Activated naive CD4-positive, alpha-beta T cell treated with anti-CD3 and anti-CD28 coated beads, Interleukin-2, amount 50 U/mL, for 72 hours (primary cell): Measurements from ENCODE around the gene FBP1. TPM values are rescaled to one million over a fixed set of nuclear protein-coding genes. Genes with fewer than 3 reads are reported as not detected.
A peak's percentile ranks its signal among the peaks of the same experiment; 100 is the strongest.

ENCODE experiments used
- ATAC-seq, 2 donors: fragments of 150-1000 bp; cut with Tn5 transposase; 2 replicates each; pipeline ENCODE4 v1.10.0; 2021; ENCODE audit warnings: mild to moderate bottlenecking in 2 of 2, moderate library complexity in 2 of 2
- DNase-seq, 2 donors: peaks; one replicate each; pipeline ENCODE4 v3.0.0; 2021 to 2022; ENCODE audit warnings: low spot score in 2 of 2
- H3K27ac Mint-ChIP-seq, 2 donors: one replicate each; pipeline ENCODE4 v1.8.0; 2022; ENCODE audit warnings: mild to moderate bottlenecking in 2 of 2, mixed read lengths in 2 of 2
- H3K36me3 Mint-ChIP-seq, 2 donors: one replicate each; pipeline ENCODE4 v1.8.0; 2022; ENCODE audit warnings: mixed read lengths in 2 of 2
- H3K9me3 Mint-ChIP-seq, 2 donors: one replicate each; pipeline ENCODE4 v1.8.0; 2022; ENCODE audit warnings: mixed read lengths in 2 of 2
- total RNA-seq, 2 donors: library from RNA; stranded (reverse); gene quantifications; one replicate each; pipeline ENCODE4 v1.2.3, GENCODE V29; 2022

FBP1 gene
- total RNA-seq, 2 donors from 2014 or later: 0.89 to 1.2 TPM

DNA sequence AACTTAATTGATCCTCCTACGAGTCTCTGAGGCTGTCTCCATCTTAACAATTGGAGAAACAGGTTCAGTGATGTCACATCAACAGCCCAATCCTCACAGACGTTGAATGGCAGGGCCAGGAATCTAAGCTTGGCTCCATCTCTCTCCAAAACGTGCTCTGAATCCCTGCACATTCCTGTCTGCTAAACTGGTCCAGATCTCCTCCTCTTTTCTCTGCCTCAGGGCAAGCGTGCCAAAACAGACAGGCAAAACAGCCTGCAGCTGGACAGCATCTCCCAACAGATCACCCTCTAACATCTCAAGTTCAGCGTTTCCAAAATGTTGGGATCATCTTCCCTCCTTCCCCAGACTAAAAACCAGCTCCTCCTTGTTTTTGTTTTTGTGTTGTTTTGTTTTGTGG lies 6.6 kb downstream of the FBP1 start:
- ATAC-seq (no peak), DNase-seq (no peak)
- H3K36me3 Mint-ChIP-seq: no peaks in the 10 kb centered on the region
- no peak overlapping the region for H3K27ac Mint-ChIP-seq
- H3K9me3 Mint-ChIP-seq: no peaks in the 10 kb centered on the region

DNA sequence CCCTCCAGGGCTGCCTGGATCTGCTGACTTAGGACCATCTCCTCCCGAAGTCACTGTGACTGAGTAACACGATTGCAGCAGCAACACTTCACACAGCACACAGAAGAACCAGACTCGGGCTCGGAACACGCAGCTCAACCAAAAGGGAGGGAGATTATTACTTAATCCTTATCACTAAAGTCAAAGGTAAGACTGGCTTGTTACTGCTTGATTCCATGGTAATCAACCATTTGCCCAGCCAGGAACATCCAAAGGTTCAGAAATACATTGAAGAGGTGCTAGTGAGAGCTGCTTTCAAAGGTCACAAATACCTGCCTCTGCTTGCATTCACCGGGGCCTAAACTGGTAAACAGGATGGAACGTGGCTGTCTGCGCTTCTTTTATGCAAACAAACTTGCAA lies 7.7 kb downstream of the FBP1 start:
- no peak overlapping the region for H3K27ac Mint-ChIP-seq
- H3K9me3 Mint-ChIP-seq: no peaks in the 10 kb centered on the region

GRCh38 chr9:94630833-94631232 lies 8.5 kb downstream of the FBP1 start:
- Mint-ChIP-seq H3K27ac (no peak overlapping the region), H3K9me3 (no peaks in the 10 kb centered on the region), H3K36me3 (no peaks in the 10 kb centered on the region)
- ATAC-seq (no peak), DNase-seq (no peak)

More for the DNA sequence above, 7.7 kb downstream of the FBP1 start:
- no peak for ATAC-seq
- H3K36me3 Mint-ChIP-seq: no peaks in the 10 kb centered on the region
- DNase-seq: no peak

GRCh38 chr9:94630281-94630680 lies 9.0 kb downstream of the FBP1 start:
- DNase-seq (no peak), ATAC-seq (no peak)
- H3K27ac Mint-ChIP-seq: no peak overlapping the region
- no peaks in the 10 kb centered on the region for H3K9me3 Mint-ChIP-seq
- H3K36me3 Mint-ChIP-seq: no peaks in the 10 kb centered on the region

- Mint-ChIP-seq H3K36me3 (no peaks in the 10 kb centered on the region), H3K9me3 (no peaks in the 10 kb centered on the region), H3K27ac (no peak overlapping the region)
- DNase-seq: no peak
- ATAC-seq: no peak
These were observed 12.0 kb downstream of the FBP1 start for GRCh38 chr9:94627287-94627686.

GRCh38 chr9:94625835-94626234 lies 13.5 kb downstream of the FBP1 start:
- no peaks in the 10 kb centered on the region for H3K36me3 Mint-ChIP-seq
- H3K9me3 Mint-ChIP-seq: no peaks in the 10 kb centered on the region
- no peak overlapping the region for H3K27ac Mint-ChIP-seq
- ATAC-seq: no peak
- no peak for DNase-seq

DNA sequence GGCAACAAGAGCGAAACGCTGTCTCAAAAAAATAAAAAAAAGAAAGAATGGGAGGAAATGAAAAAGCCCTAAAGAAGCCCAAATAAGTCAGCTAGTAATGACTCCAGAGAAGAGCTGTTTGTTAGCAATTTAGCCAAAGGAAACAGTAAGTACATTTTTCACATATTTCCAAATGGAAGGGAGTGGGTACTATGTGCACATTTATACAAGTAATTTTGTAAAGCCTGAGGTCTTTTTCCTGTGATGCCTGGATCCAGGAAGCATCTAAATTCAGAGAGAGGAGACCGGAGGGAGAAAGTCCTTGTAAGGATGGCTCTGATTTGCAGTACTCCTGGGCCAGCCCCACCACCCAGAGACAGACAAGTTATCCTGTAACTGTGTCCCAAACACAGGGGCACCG lies 14.7 kb downstream of the FBP1 start:
- DNase-seq (no peak), ATAC-seq (no peak)
- H3K36me3 Mint-ChIP-seq: no peaks in the 10 kb centered on the region
- no peaks in the 10 kb centered on the region for H3K9me3 Mint-ChIP-seq
- H3K27ac Mint-ChIP-seq: no peak overlapping the region

GRCh38 chr9:94623253-94623652 lies 16.1 kb downstream of the FBP1 start:
- peak overlapping the region; percentile 42 to 52 for H3K27ac Mint-ChIP-seq
- no peaks in the 10 kb centered on the region for H3K36me3 Mint-ChIP-seq
- ATAC-seq (peak in 1 of 2 donors; percentile 41), DNase-seq (peak in 1 of 2 donors; percentile 42)
- no peaks in the 10 kb centered on the region for H3K9me3 Mint-ChIP-seq

GRCh38 chr9:94622087-94622800 lies 17.1 kb downstream of the FBP1 start:
- no peaks in the 10 kb centered on the region for H3K36me3 Mint-ChIP-seq
- DNase-seq (no peak), ATAC-seq (no peak)
- H3K27ac Mint-ChIP-seq: no peak overlapping the region
- H3K9me3 Mint-ChIP-seq: no peaks in the 10 kb centered on the region

DNA sequence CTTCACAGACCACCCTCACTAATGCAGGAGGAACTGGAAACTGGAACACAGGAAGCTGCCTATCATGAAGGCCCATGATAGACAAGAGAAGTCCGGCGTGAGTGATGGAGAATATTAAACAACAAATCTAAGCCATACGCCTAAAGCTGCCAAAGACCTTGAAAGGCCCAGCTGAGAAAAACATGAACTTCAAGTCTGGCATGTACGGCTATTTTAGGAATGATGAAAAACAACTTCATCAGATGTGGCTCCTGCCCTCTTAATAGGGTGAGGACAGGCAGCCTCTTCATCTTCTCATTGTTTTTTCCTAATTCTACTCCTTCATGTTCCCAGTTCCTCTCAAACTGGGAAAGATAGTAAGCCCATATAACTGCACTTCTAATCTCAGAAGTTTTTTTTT lies 20.3 kb downstream of the FBP1 start:
- no peaks in the 10 kb centered on the region for H3K9me3 Mint-ChIP-seq
- no peak for ATAC-seq
- no peak overlapping the region for H3K27ac Mint-ChIP-seq
- H3K36me3 Mint-ChIP-seq: no peaks in the 10 kb centered on the region
- no peak for DNase-seq

- Mint-ChIP-seq H3K36me3 (no peaks in the 10 kb centered on the region), H3K9me3 (no peaks in the 10 kb centered on the region), H3K27ac (no peak overlapping the region)
- DNase-seq: no peak
- ATAC-seq: no peak
These were observed 26.3 kb downstream of the FBP1 start for GRCh38 chr9:94613003-94613402.

- ATAC-seq (peak in 1 of 2 donors; percentile 49), DNase-seq (no peak)
- Mint-ChIP-seq H3K9me3 (no peaks in the 10 kb centered on the region), H3K27ac (peak overlapping the region in 1 of 2 donors; percentile 61), H3K36me3 (no peaks in the 10 kb centered on the region)
These were observed 27.2 kb downstream of the FBP1 start for GRCh38 chr9:94612071-94612470.

DNA sequence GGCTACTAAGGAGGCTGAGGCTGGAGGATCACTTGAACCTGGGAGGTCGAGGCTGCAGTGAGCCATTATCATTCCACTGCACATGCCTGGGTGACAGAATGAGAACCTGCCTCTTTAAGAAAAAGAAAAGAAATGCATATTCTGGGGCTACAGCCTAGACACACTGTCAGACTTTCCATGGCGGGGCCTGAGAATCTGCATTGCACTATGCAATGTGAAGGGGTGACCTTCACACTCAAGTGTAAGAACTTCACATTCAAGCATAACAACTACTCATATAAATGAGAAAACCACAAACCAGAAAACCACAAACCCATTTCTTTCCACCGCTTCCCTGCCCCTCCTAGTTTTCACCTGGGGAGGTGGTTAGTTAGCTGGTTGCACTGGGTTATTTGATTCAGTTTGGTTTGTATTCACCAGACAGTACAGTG lies 27.7 kb downstream of the FBP1 start:
- Mint-ChIP-seq H3K36me3 (no peaks in the 10 kb centered on the region), H3K27ac (peak overlapping the region in 1 of 2 donors; percentile 61), H3K9me3 (no peaks in the 10 kb centered on the region)
- DNase-seq (peak; percentile 50 to 60), ATAC-seq (peak; percentile 90 to 95)

DNA sequence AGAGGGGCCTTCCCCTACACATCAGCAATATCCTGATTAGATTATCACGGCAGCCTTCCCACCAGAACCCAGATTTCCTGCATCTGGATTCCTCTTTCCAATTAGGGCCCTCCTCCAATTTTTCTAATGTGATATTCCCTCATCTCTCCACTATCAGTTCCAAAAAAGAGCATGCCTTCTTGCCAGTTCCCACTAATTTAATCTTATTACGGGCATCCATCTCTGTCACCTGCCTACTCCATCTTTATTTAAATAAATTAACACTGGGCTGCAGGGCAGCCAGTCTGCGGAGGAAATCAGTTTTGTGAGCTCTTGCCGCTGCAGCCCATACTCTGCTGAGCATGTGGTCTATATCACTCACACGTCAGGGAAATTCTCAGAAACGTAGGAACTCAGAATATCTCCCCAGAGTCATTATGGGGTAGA lies 29.1 kb downstream of the FBP1 start:
- Mint-ChIP-seq H3K36me3 (no peaks in the 10 kb centered on the region), H3K9me3 (no peaks in the 10 kb centered on the region), H3K27ac (no peak overlapping the region)
- DNase-seq: no peak
- no peak for ATAC-seq

GRCh38 chr9:94607423-94607691 lies 32.0 kb downstream of the FBP1 start:
- DNase-seq: no peak
- H3K36me3 Mint-ChIP-seq: no peaks in the 10 kb centered on the region
- no peak overlapping the region for H3K27ac Mint-ChIP-seq
- H3K9me3 Mint-ChIP-seq: no peaks in the 10 kb centered on the region
- no peak for ATAC-seq

DNA sequence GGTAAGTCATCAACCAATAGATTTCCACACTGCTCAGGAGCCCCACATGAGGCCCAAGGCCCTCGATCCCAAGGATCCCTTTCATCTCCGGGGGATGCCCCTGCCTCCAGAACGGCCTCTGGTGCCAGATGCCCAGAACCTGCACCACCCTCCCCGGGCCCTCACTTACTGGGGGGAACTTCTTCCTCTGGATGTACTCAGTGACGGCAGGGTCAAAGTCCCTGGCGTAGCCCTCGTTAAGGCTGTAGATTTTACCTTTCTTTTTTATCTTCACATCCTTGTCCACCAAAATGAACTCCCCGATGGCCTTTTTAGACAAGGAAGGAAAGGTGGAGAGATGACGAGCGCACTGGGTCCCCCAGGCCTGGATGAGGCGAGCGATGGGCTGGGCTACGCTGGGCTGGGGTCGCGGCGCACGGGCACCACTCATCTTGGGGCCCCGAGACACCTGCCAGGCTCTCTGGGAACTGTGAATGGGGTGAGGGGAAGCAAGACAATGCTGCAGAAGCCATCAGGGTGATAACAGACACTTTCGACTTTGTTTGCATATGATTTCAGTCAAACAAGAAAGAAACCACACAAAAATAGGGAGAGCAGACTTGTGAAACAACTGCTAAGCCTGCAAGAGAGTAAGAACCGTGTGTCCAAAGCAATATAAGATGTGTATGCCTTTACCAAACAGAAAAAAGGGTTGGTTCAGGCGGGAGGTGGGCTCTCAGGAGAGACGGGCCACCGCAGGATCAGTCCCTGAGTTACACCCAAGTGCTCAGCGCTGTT lies 32.5 kb downstream of the FBP1 start:
- no peaks in the 10 kb centered on the region for H3K36me3 Mint-ChIP-seq
- H3K9me3 Mint-ChIP-seq: no peaks in the 10 kb centered on the region
- DNase-seq (no peak), ATAC-seq (no peak)
- no peak overlapping the region for H3K27ac Mint-ChIP-seq

DNA sequence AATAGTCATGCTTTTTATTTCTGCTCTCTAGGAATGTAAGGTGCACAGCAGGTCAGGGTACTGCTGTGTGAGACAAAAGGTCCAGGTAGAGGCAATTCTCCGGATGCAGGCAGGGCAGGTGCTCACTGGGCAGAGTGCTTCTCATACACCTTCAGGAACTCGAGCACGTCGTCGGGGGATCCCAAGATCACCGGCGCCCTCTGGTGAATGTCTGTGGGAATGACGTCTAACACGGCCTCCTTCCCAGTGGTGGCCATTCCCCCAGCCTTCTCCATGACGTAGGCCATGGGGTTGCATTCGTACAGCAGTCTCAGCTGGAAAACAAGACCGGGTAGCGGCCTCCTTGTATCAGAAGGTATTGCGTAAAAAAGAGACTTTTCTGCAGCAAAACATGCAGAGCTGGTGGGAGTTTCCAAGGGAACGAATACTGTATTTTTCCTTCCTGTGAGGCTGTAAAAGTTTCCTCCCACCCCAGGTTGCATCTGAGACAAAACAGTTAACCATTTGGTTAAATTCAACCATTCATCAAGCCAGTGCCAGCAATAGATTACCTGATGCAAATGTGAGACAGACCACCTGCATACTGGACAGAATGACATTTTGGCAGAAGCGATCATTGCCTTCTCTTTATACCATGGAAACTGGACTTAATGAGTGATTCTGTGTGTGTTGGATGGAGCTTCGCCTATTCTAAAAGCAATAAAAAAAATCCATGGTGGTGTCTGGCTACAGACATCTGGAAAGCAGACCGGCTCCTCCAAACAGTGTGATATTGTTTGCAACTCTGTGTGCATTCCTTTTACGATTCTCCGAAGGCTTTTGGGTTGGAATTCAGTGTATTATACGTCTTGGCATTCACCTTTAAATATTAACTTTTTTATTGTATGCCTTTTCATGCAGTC lies 35.8 kb downstream of the FBP1 start:
- H3K9me3 Mint-ChIP-seq: no peaks in the 10 kb centered on the region
- no peaks in the 10 kb centered on the region for H3K36me3 Mint-ChIP-seq
- peak; percentile 65 to 79 for DNase-seq
- no peak overlapping the region for H3K27ac Mint-ChIP-seq
- ATAC-seq: peak; percentile 83 to 84
